Activated CD8-positive, alpha-beta T cell treated with anti-CD3 and anti-CD28 coated beads for 36 hours (primary cell): Measurements from ENCODE around the gene MGAT5B. TPM values are rescaled to one million over a fixed set of nuclear protein-coding genes. Genes with fewer than 3 reads are reported as not detected.
"Not testable (repeated sequence)": the region's sequence is repeated elsewhere in the genome, so short reads cannot be mapped to it uniquely, and the experiment has no call there.

Source experiments
- ATAC-seq: fragments of 200-7000 bp; cut with Tn5 transposase; one replicate; pipeline ENCODE4 v1.10.0; 2021; ENCODE audit warnings: mild to moderate bottlenecking, moderate library complexity
- CTCF ChIA-PET: fragments of 350-600 bp; sonication (Branson Sonifier 250); formaldehyde crosslinking; loops from one replicate; lab custom pipeline; 2021; ENCODE audit warnings: antibody characterized with exemption; lab: Charles Lee
- POLR2A ChIA-PET: fragments of 350-600 bp; sonication (Branson Sonifier 250); formaldehyde crosslinking; loops from one replicate; lab custom pipeline; 2021; ENCODE audit warnings: antibody characterized with exemption; lab: Charles Lee
- DNase-seq: peaks from one replicate; pipeline ENCODE4 v3.0.0-alpha.2; 2020
- H3K27ac Mint-ChIP-seq: one replicate; pipeline ENCODE4 v1.8.0; 2021; ENCODE audit warnings: mild to moderate bottlenecking, mixed read lengths
- H3K27me3 Mint-ChIP-seq: one replicate; pipeline ENCODE4 v1.8.0; 2021; ENCODE audit warnings: mixed read lengths
- H3K36me3 Mint-ChIP-seq: one replicate; pipeline ENCODE4 v1.8.0; 2021; ENCODE audit warnings: low read depth, mixed read lengths
- H3K4me1 Mint-ChIP-seq: one replicate; pipeline ENCODE4 v1.8.0; 2021; ENCODE audit warnings: low read depth, mixed read lengths
- H3K4me3 Mint-ChIP-seq: one replicate; pipeline ENCODE4 v1.8.0; 2021; ENCODE audit warnings: mild to moderate bottlenecking, moderate library complexity, mixed read lengths
- H3K9me3 Mint-ChIP-seq: one replicate; pipeline ENCODE4 v1.8.0; 2021; ENCODE audit warnings: mixed read lengths
- intact Hi-C: fragments of 100-400 bp; cut with micrococcal nuclease; formaldehyde crosslinking; loops from one replicate; pipeline ENCODE4 v1.10.0; 2022
- total RNA-seq, 2 experiments: library from RNA; stranded (reverse); gene quantifications; one replicate each; pipeline ENCODE4 v1.2.3, GENCODE V29; 2021
- TF ChIP-seq, protein P1 (sequence below): fragments of 200-600 bp; IDR thresholded peaks from one replicate; pipeline ENCODE4 v1.8.0; 2022; ENCODE audit warnings: antibody characterized with exemption, mild to moderate bottlenecking

Gene MGAT5B
- total RNA-seq, 2 experiments from 2014 or later = not detected

- H3K9me3 Mint-ChIP-seq = no peaks in the 10 kb centered on the region
- H3K4me1 Mint-ChIP-seq = no peaks in the 10 kb centered on the region
- POLR2A ChIA-PET = interaction anchor here (0.6 kb wide), 1 partner anchor 113 kb away, joined by 4 read pairs; no protein-coding TSS in a partner anchor
- no peak for ATAC-seq
- TF ChIP-seq, protein P1, sequence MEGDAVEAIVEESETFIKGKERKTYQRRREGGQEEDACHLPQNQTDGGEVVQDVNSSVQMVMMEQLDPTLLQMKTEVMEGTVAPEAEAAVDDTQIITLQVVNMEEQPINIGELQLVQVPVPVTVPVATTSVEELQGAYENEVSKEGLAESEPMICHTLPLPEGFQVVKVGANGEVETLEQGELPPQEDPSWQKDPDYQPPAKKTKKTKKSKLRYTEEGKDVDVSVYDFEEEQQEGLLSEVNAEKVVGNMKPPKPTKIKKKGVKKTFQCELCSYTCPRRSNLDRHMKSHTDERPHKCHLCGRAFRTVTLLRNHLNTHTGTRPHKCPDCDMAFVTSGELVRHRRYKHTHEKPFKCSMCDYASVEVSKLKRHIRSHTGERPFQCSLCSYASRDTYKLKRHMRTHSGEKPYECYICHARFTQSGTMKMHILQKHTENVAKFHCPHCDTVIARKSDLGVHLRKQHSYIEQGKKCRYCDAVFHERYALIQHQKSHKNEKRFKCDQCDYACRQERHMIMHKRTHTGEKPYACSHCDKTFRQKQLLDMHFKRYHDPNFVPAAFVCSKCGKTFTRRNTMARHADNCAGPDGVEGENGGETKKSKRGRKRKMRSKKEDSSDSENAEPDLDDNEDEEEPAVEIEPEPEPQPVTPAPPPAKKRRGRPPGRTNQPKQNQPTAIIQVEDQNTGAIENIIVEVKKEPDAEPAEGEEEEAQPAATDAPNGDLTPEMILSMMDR = no peak
- no peak overlapping the region for H3K27ac Mint-ChIP-seq
- no peaks in the 10 kb centered on the region for H3K36me3 Mint-ChIP-seq
- H3K4me3 Mint-ChIP-seq = no peak overlapping the region
- CTCF ChIA-PET = interaction anchor here (1.0 kb wide), 1 partner anchor 34 kb away, joined by 3 read pairs; the partner anchor contains the start of gene MGAT5B
- H3K27me3 Mint-ChIP-seq = no peaks in the 10 kb centered on the region
- intact Hi-C loops = no loop called here
- no peak for DNase-seq
Measured at GRCh38 chr17:76833747-76834146, 34.5 kb upstream of the MGAT5B start.

GRCh38 chr17:76834870-76835269, 33.3 kb upstream of the MGAT5B start:
- peaks cover 3% of the 10 kb centered on the region for H3K4me1 Mint-ChIP-seq
- ChIA-PET CTCF (interaction anchor here (1.0 kb wide), 1 partner anchor 232 kb away, joined by 3 read pairs; no protein-coding TSS in a partner anchor), POLR2A (no interaction called here)
- no peak overlapping the region for H3K27ac Mint-ChIP-seq
- no peaks in the 10 kb centered on the region for H3K36me3 Mint-ChIP-seq
- no peak for DNase-seq
- no peak overlapping the region for H3K4me3 Mint-ChIP-seq
- TF ChIP-seq, protein P1 = no peak
- H3K27me3 Mint-ChIP-seq = peaks cover 2% of the 10 kb centered on the region
- ATAC-seq = no peak
- no peaks in the 10 kb centered on the region for H3K9me3 Mint-ChIP-seq
- intact Hi-C loops = no loop called here

DNA sequence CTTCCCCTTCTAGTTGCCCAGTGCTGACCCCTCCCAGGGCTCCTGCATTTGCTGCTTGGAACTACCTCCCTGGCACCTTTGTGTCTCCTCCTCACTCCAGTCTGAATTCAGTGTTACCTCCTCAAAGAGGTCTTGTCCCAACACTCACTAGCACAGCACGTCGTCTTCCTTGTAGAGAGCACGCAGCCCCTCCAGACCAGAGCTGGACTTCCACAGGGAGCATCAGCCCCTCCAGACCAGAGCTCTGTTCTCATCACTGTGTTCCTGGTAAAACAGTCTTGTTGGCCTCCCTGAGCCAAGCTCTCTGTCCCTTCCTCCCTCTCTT, 27.8 kb upstream of the MGAT5B start:
- Mint-ChIP-seq H3K27me3 (peaks cover 38% of the 10 kb centered on the region), H3K27ac (no peak overlapping the region), H3K36me3 (no peaks in the 10 kb centered on the region), H3K4me3 (no peak overlapping the region), H3K4me1 (peaks cover 14% of the 10 kb centered on the region), H3K9me3 (no peaks in the 10 kb centered on the region)
- intact Hi-C loops = no loop called here
- no peak for DNase-seq
- ChIA-PET CTCF (no interaction called here), POLR2A (no interaction called here)
- no peak for ATAC-seq
- TF ChIP-seq, protein P1 = no peak

DNA sequence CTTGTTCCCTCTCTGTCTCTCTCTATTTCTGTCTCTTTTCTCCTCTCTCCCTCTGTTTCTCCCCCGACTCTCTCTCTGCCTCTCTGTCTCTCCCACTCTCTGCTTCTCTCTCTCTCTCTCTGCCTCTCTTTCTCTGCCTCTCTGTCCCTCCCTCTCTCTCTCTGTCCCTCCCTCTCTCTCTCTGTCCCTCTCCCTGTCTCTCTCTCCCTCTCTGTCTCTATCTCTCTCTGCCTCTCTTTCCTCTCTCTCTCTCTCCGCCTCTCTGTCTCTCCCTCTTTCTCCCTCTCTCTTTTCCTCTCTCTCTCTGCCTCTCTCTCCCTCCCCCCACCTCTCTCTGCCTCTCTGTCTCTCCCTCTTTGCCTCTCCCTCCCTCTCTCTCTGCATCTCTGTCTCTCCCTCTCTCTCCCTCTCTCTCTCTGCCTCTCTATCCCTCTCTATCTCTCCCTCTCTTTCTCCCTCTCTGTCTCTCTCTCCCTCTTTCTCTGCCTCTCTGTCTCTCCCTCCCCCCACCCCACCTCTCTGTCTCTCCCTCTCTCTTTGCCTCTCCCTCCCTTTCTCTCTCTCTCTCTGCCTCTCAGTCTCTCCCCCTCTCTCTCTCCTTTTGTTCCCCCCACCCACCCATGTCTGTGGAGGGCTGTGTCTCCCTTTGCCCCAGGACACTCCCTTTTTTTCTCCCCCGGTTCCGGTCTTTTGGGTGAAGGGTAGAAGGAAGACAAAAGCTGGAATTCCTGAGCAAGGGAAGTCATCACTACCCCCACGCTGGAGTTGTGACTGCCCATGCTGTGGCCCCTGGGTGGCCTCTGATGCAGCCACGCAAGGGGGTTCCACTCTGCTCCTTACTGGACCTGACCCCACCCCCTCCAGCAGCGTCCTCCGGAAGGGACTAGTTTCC, 27.1 kb upstream of the MGAT5B start:
- H3K4me3 Mint-ChIP-seq = no peak overlapping the region
- no peaks in the 10 kb centered on the region for H3K9me3 Mint-ChIP-seq
- intact Hi-C loops = no loop called here
- no peak for DNase-seq
- no peak for ATAC-seq
- ChIA-PET CTCF (interaction anchor here (1.0 kb wide), 1 partner anchor 215 kb away, joined by 3 read pairs; no protein-coding TSS in a partner anchor), POLR2A (no interaction called here)
- H3K4me1 Mint-ChIP-seq = peaks cover 14% of the 10 kb centered on the region
- peaks cover 40% of the 10 kb centered on the region for H3K27me3 Mint-ChIP-seq
- TF ChIP-seq, protein P1 = no peak
- H3K27ac Mint-ChIP-seq = no peak overlapping the region
- H3K36me3 Mint-ChIP-seq = no peaks in the 10 kb centered on the region

DNA sequence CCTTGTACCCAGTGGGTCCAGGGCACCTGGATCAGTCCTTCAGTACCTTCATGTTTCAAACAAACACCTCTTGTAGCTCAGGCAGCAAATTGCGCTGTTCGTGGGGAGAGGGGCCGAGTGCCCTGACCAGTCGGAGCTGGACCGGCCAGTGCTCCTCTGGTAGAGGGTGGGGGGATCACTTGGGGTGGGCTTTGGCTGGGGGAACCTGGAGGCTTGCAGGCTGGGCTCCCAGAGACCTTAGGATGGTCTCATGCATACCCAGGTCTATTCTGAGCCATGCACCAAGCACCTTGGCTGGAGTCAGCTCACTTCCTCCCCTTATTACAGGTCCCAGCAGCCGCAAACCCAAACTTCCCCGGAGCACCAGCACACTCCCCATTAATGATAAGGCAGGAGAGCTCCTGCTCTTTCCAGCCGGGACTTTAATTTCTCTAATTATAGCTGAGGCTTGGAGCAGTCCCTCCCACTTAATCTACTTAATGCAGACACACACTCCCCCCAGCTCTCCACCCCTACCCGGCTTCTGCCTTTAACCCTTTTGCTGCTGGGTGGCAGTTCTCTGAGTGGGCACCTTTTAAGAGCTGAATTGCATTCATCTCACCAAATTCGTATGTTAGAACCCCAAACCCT, 26.3 kb upstream of the MGAT5B start:
- POLR2A ChIA-PET = no interaction called here
- intact Hi-C loops = no loop called here

DNA sequence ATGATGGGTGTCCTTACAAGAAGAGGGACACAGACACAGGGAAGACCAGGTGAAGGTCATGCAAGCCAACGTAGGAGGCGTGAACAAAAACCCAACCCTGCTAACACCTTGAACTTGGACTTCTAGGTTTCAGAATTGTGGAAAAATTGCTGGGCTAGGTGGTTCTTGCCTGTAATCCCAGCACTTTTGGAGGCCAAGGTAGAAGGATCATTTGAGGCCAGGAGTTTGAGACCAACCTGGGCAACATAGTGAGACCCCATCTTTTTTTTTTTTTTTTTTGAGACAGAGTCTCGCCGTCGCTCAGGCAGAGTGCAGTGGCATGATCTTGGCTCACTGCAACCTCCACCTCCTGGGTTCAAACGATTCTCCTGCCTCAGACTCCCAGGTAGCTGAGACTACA, 25.1 kb upstream of the MGAT5B start:
- ATAC-seq, H3K27ac Mint-ChIP-seq, H3K4me3 Mint-ChIP-seq, intact Hi-C loops, POLR2A ChIA-PET, H3K9me3 Mint-ChIP-seq, H3K36me3 Mint-ChIP-seq, DNase-seq, CTCF ChIA-PET: not testable (repeated sequence)
- H3K27me3 Mint-ChIP-seq = peaks cover 50% of the 10 kb centered on the region
- peaks cover 14% of the 10 kb centered on the region for H3K4me1 Mint-ChIP-seq

More for the DNA sequence above, 26.3 kb upstream of the MGAT5B start:
- Mint-ChIP-seq H3K27me3 (peaks cover 43% of the 10 kb centered on the region), H3K4me1 (peaks cover 14% of the 10 kb centered on the region), H3K36me3 (no peaks in the 10 kb centered on the region), H3K4me3 (no peak overlapping the region), H3K27ac (no peak overlapping the region), H3K9me3 (no peaks in the 10 kb centered on the region)
- ATAC-seq (no peak), DNase-seq (no peak)
- CTCF ChIA-PET = interaction anchor here (1.0 kb wide), 1 partner anchor 214 kb away, joined by 3 read pairs; no protein-coding TSS in a partner anchor
- TF ChIP-seq, protein P1 = no peak
